NK-92 (cell line): ENCODE measurements around the gene MTA3.
"Not testable (repeated sequence)": the region's sequence is repeated elsewhere in the genome, so short reads cannot be mapped to it uniquely, and the experiment has no call there.

Experiments
- DNase-seq: peaks from one replicate; lab custom pipeline; 2025; ENCODE audit not compliant: unreplicated experiment; lab: John Stamatoyannopoulos, UW

Gene MTA3

GRCh38 chr2:42566837-42567321 lies 1.6 kb upstream of the MTA3 start:
- no peak for DNase-seq

DNA sequence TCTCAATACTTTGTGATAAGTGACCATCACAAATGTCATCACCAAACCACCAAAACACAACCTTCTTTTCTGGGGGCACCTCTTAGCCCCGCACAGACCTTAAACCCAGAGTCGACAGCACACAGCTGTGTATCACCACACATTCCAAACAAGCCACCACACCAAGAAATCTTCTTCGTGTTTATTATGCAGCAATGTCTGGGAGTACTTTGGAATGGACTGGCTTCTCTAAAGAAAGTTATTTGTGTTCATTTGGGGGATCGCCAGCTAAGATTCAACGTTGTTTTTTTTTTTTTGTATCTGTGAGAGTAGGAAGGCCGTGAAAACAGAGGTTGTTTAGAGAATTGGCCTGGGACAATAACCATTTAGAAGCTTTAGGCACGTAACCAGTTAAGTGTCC lies 1.1 kb upstream of the MTA3 start:
- DNase-seq, result no peak

DNA sequence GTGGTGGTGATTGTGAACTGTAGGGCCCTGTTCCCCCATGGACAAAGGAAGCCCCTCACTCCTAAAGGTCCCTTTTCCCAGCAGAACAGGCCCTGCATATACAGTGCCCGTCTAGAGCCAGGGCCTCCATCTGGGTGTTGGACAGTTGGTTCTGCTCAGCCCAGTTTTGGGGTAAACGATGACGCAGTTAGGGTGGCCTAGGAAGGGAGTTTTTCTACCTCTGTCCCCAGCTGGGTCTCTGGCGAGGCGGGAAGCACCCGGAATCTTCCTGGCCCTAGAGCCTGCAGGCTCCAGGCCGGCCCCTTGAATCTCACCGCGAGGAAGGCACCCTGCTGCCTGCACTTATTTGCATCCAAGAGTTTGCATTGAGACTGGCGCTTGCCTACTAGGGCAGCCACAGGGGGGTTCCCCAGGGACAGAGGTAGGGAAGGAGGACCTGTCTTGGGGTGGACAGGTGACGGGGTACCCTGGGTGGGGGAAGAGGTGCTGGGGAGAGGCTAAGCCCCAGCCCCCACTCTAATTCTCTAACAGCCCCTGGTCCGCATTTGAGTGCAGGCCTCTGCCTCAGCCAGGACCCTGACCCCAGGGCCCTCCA lies 529 bp upstream of the MTA3 start:
- DNase-seq, result no peak

- DNase-seq, result no peak
These were observed 782 bp downstream of the MTA3 start for GRCh38 chr2:42569116-42569711.

DNA sequence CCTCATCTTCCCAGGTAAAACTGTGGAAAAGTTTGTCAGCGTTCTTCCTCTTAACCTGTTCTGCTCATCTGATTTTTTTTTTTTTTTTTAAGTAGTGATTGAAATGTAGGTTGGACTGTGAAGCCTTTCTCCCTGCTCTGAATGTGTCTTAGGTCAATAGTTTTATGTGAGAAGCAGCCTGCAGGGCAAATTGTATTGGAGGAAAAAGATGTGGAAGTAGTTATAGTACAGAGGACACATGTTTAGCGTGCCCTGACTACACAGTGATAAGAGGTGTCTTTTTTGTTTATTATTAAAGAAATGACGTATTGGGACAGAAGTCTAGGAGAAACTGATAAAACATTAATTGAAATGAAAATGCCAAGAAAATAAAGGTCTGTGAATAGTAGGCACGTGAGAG lies 1.5 kb downstream of the MTA3 start:
- DNase-seq, result no peak

- DNase-seq, result no peak
These were observed 4.1 kb downstream of the MTA3 start for GRCh38 chr2:42572297-42573081.

GRCh38 chr2:42573256-42573655 lies 4.8 kb downstream of the MTA3 start:
- no peak for DNase-seq

- no peak for DNase-seq
These were observed 7.1 kb downstream of the MTA3 start for GRCh38 chr2:42575458-42576064.

GRCh38 chr2:42578621-42579020 lies 10.2 kb downstream of the MTA3 start:
- DNase-seq, result no peak

DNA sequence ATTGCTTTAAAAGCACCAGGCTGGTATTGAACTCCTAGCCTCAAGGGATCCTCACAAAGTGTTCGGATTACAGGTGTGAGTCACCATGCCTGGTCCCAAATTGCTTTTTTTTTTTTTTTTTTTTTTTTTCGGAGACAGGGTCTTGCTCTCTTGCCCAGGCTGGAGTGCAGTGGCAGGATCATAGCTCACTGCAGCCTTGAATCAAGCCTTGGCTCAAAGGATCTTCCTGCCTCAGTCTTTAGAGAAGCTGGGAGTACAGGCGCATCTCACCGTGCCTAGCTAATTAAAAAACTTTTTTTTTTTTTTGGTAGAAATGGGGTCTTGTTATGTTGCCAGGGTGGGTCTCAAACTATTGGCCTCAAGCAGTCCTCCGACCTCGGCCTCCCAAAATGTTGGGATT lies 12.8 kb downstream of the MTA3 start:
- no peak for DNase-seq

GRCh38 chr2:42584628-42585027 lies 16.2 kb downstream of the MTA3 start:
- DNase-seq, result not testable (repeated sequence)

- DNase-seq, result no peak
These were observed 17.3 kb downstream of the MTA3 start for GRCh38 chr2:42585779-42586178.

GRCh38 chr2:42587526-42588117 lies 19.2 kb downstream of the MTA3 start:
- no peak for DNase-seq

- no peak for DNase-seq
These were observed 19.7 kb downstream of the MTA3 start for GRCh38 chr2:42588121-42588520.

GRCh38 chr2:42590176-42590575 lies 21.7 kb downstream of the MTA3 start:
- DNase-seq, result no peak

GRCh38 chr2:42593282-42593681 lies 24.9 kb downstream of the MTA3 start:
- no peak for DNase-seq

DNA sequence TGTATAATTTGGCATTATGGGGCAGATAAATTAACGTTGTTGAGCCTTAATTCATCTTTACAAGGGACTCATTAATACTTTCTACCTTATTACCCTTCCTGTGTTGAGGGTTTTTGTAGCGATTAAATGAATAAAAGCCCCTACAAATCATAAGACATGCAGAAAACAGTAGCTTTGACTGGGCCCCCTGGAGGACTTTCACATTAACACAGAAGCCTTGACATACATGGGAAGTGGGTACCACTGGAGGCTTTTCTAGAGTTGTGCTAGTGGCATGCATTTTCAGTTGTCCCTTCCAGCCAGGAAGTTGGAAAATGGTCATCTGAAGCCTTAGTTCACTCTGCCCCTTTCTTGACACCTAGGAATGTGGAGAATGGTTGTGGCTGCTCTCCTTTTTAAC lies 30.2 kb downstream of the MTA3 start:
- no peak for DNase-seq

- DNase-seq, result no peak
These were observed 32.6 kb downstream of the MTA3 start for GRCh38 chr2:42601076-42601475.

DNA sequence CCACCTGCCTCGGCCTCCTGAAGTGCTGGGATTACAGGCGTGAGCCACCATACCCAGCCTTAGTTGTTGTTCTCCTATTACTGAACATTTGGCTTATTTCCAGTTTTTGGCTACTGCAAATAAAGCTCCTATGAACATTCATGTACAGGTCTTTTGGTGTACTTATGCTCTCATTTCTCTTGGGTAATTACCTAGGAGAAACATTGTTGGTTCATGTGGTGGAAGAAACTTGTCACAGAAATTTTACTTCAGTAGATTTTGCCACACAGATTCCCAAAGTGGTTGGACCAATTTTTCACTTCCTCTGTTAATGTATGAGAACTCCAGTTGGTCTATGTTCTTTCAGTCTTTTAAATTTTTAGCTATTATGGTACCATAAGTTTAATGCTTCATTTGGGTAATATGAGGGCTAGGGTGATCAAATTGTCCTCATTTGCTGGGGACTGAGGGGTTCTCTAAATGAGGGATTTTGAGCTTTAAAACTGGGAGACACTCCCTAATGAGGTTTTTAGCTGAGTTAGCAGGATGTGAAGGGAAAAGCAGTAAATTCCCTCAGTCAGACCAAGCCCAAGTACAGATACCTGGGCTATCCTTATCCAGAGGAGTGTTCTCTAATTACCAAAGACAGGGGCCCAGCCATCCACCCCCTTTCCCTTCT lies 33.9 kb downstream of the MTA3 start:
- no peak for DNase-seq

GRCh38 chr2:42602876-42603219 lies 34.4 kb downstream of the MTA3 start:
- no peak for DNase-seq

DNA sequence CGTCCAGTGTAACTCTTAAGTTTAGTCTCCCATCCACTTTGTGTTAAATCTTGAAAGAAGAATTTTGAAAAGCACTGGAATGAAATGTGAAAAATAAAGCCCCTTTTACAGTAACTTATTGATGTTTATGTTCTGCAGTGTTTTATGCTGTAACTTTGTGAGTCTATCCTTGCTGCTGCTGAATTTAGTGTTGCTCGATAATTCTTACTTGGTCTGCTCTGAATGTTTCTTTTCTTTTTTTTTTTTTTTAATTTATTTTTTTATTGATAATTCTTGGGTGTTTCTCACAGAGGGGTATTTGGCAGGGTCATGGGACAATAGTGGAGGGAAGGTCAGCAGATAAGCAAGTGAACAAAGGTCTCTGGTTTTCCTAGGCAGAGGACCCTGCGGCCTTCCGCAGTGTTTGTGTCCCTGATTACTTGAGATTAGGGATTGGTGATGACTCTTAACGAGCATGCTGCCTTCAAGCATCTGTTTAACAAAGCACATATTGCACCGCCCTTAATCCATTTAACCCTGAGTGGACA lies 36.0 kb downstream of the MTA3 start:
- not testable (repeated sequence) for DNase-seq
